A549 (cell line): ENCODE measurements around the gene TRDMT1. TPM values are rescaled to one million over a fixed set of nuclear protein-coding genes. Genes with fewer than 3 reads are reported as not detected.

Experiments used
- ATAC-seq, 2 experiments: fragments of 200-7000 bp in 1 of 2; fragments of >200 bp in 1 of 2; cut with Nextera tagmentation in 1 of 2; cut with Tn5 transposase in 1 of 2; 3 replicates each; pipeline versions ENCODE4 v1.8.0 to v1.9.1; 2018 to 2020; ENCODE audit warnings: mild to moderate bottlenecking in 1 of 2, moderate library complexity in 1 of 2
- CTCF ChIA-PET: fragments of 300-600 bp; sonication (Branson Sonifier 250); formaldehyde crosslinking; extraction: SDS; loops from one replicate; lab custom pipeline; 2021; ENCODE audit warnings: antibody characterized with exemption, inconsistent platforms; lab: Yijun Ruan, JAX
- POLR2A ChIA-PET: fragments of 350-600 bp; formaldehyde crosslinking; extraction: SDS; loops from one replicate; lab custom pipeline; 2021; ENCODE audit warnings: antibody characterized with exemption, inconsistent platforms; lab: Yijun Ruan, JAX
- DNase-seq, 2 experiments: peaks; one replicate each; pipeline versions ENCODE4 v3.0.0 to v3.0.0-alpha.2; 2011 to 2016; ENCODE audit warnings: low read depth in 1 of 2, low spot score in 1 of 2
- FAIRE-seq: peaks from 2 replicates; lab custom pipeline; 2011; peaks lifted over from hg19 to GRCh38; lab: Jason Lieb, UNC
- H3K27ac ChIP-seq, 2 experiments: fragments of >200 bp; sonication (Bioruptor Twin); formaldehyde crosslinking; 3 replicates each; pipeline ENCODE4 v1.5.1; 2016 to 2017
- H3K4me1 ChIP-seq: fragments of >200 bp; sonication (Bioruptor Twin); formaldehyde crosslinking; 3 replicates; pipeline ENCODE4 v1.6.1; 2016
- H3K4me2 ChIP-seq: fragments of >200 bp; sonication (Bioruptor Twin); formaldehyde crosslinking; 3 replicates; pipeline ENCODE4 v1.6.1; 2016
- H3K4me3 ChIP-seq: fragments of >200 bp; sonication (Bioruptor Twin); formaldehyde crosslinking; 3 replicates; pipeline ENCODE4 v1.5.1; 2016
- H3K9me3 ChIP-seq: fragments of >200 bp; sonication (Bioruptor Twin); formaldehyde crosslinking; 3 replicates; pipeline ENCODE4 v1.6.1; 2016
- ATOH8 ChIP-seq: fragments of 250-450 bp; sonication (Bioruptor Pico); IDR thresholded peaks from 2 replicates; pipeline ENCODE4 v1.5.0; 2020; ENCODE audit warnings: low read depth, mild to moderate bottlenecking, moderate library complexity
- CBX8 ChIP-seq: fragments of 200-600 bp; sonication (generic); IDR thresholded peaks from 2 replicates; pipeline ENCODE4 v1.6.1; 2016
- CEBPB ChIP-seq, 2 experiments: fragments of >200 bp in 1 of 2; sonication (Bioruptor Twin) in 1 of 2; formaldehyde crosslinking in 1 of 2; IDR thresholded peaks; 2 replicates each; pipeline ENCODE4 v1.6.1; 2012 to 2016
- CHD2 ChIP-seq: fragments of 150-350 bp; IDR thresholded peaks from 2 replicates; pipeline ENCODE4 v1.6.1; 2014; ENCODE audit warnings: low read length; ENCODE audit not compliant: partially characterized antibody
- EHF ChIP-seq: fragments of 250-450 bp; sonication (Bioruptor Pico); IDR thresholded peaks from 2 replicates; pipeline ENCODE4 v1.5.0; 2020; ENCODE audit warnings: mild to moderate bottlenecking
- EHMT2 ChIP-seq: fragments of 200-600 bp; sonication (generic); IDR thresholded peaks from 2 replicates; pipeline ENCODE4 v1.6.1; 2016; ENCODE audit warnings: antibody characterized with exemption, low read depth, mild to moderate bottlenecking, moderate library complexity
- EP300 ChIP-seq, 2 experiments: fragments of >200 bp; sonication (Bioruptor Twin); formaldehyde crosslinking; IDR thresholded peaks; 2 replicates in 1 of 2; 3 replicates in 1 of 2; pipeline ENCODE4 v1.6.1; 2016 to 2017
- FOSL2 ChIP-seq, 2 experiments: fragments of 450-650 bp in 1 of 2; fragments of >200 bp in 1 of 2; sonication (Bioruptor Twin) in 1 of 2; formaldehyde crosslinking; IDR thresholded peaks; 2 replicates each; pipeline versions ENCODE4 v1.5.0 to v1.6.1; 2016 to 2020; ENCODE audit warnings: mild to moderate bottlenecking in 1 of 2, moderate library complexity in 1 of 2
- HOXB5 ChIP-seq: fragments of 250-450 bp; sonication (Bioruptor Pico); IDR thresholded peaks from 2 replicates; pipeline ENCODE4 v1.5.0; 2020; ENCODE audit warnings: mild to moderate bottlenecking, moderate library complexity
- KDM5A ChIP-seq: fragments of 200-600 bp; sonication (generic); IDR thresholded peaks from 2 replicates; pipeline ENCODE4 v1.6.1; 2016; ENCODE audit warnings: antibody characterized with exemption, mild to moderate bottlenecking
- MYC ChIP-seq: IDR thresholded peaks from 2 replicates; pipeline ENCODE4 v1.6.1; 2012; ENCODE audit warnings: mild to moderate bottlenecking, inconsistent platforms, low read length, improper control_type of control experiment, borderline replicate concordance
- NFE2L2 ChIP-seq: fragments of 150-350 bp; conservative IDR thresholded peaks from 2 replicates; pipeline ENCODE4 v1.6.1; 2014; ENCODE audit warnings: low read length
- RAD21 ChIP-seq, 2 experiments: fragments of >200 bp in 1 of 2; sonication (Bioruptor Twin) in 1 of 2; formaldehyde crosslinking in 1 of 2; IDR thresholded peaks in 1 of 2; conservative IDR thresholded peaks in 1 of 2; 2 replicates in 1 of 2; 3 replicates in 1 of 2; pipeline ENCODE4 v1.6.1; 2012 to 2018; ENCODE audit warnings: inconsistent platforms in 1 of 2
- REST ChIP-seq: fragments of 200-600 bp; sonication (generic); IDR thresholded peaks from 2 replicates; pipeline ENCODE4 v1.6.1; 2016; ENCODE audit warnings: antibody characterized with exemption, mild to moderate bottlenecking, moderate library complexity
- RFX5 ChIP-seq: fragments of 450-650 bp; IDR thresholded peaks from 2 replicates; pipeline ENCODE4 v1.7.1; 2014; ENCODE audit warnings: antibody characterized with exemption, mild to moderate bottlenecking, moderate library complexity
- SMC3 ChIP-seq: fragments of >200 bp; sonication (Bioruptor Twin); formaldehyde crosslinking; IDR thresholded peaks from 3 replicates; pipeline ENCODE4 v1.6.1; 2018; ENCODE audit warnings: inconsistent platforms
- TP53 ChIP-seq: fragments of 250-450 bp; sonication (Bioruptor Pico); IDR thresholded peaks from 2 replicates; pipeline ENCODE4 v1.5.0; 2021; ENCODE audit warnings: mild to moderate bottlenecking, moderate library complexity
- USF2 ChIP-seq: fragments of 450-650 bp; IDR thresholded peaks from 2 replicates; pipeline ENCODE4 v1.6.1; 2014; ENCODE audit warnings: antibody characterized with exemption
- ZC3H11A ChIP-seq: fragments of 450-650 bp; IDR thresholded peaks from 2 replicates; pipeline ENCODE4 v1.6.1; 2014; ENCODE audit warnings: antibody characterized with exemption, mild to moderate bottlenecking
- ZNF302 ChIP-seq: fragments of 250-450 bp; sonication (Bioruptor Pico); IDR thresholded peaks from 2 replicates; pipeline ENCODE4 v1.9.0; 2021; ENCODE audit warnings: inconsistent platforms, mild to moderate bottlenecking, moderate library complexity
- ZSCAN20 ChIP-seq: fragments of 250-450 bp; sonication (Bioruptor Pico); IDR thresholded peaks from 2 replicates; pipeline ENCODE4 v1.8.0; 2022; ENCODE audit warnings: mild to moderate bottlenecking, moderate library complexity
- WGBS: methylation state at CpG from one replicate; pipeline ENCODE4 v1.1.6; 2017; ENCODE audit errors: missing lambda C conversion rate; 5-methylcytosine and 5-hydroxymethylcytosine counted together
- polyA plus RNA-seq, 4 experiments: library from polyadenylated mRNA; depleted of rRNA in 3 of 4; stranded (reverse); fragments of >200 nt; fragmentation: RNase III in 1 of 4; extraction: RNeasy Plus Mini Kit Qiagen cat#74134 plus additional on column Dnase treatment in 1 of 4; gene quantifications; 2 replicates in 3 of 4; 3 replicates in 1 of 4; pipeline ENCODE4 v1.2.3, GENCODE V29; 2011 to 2017
- TF ChIP-seq, protein P1 (sequence below): IDR thresholded peaks from 2 replicates; pipeline ENCODE4 v1.6.1; 2012

The TRDMT1 gene
- polyA plus RNA-seq, 2 of the 4 experiments (the other 2 are of a cell fraction): 2.4 to 7.4 TPM

- no peak for TF ChIP-seq ZNF302
- no peak for TF ChIP-seq EHMT2
- no peak for TF ChIP-seq ZC3H11A
- no peak for TF ChIP-seq NFE2L2
- no peak for TF ChIP-seq ZSCAN20 (CRISPR knock-in tag)
- no peak for TF ChIP-seq EHF (CRISPR knock-in tag)
- no peak for TF ChIP-seq FOSL2 (IDR thresholded peaks at IDR 0.05)
- no peak for TF ChIP-seq FOSL2 (CRISPR knock-in tag; IDR thresholded peaks at IDR 0.05)
- TF ChIP-seq CHD2: no peak
- TF ChIP-seq ATOH8 (CRISPR knock-in tag): no peak
- no peak for TF ChIP-seq REST
- no peak for TF ChIP-seq CEBPB (IDR thresholded peaks at IDR 0.05)
- no peak for TF ChIP-seq SMC3
- no peak for TF ChIP-seq MYC
- TF ChIP-seq RFX5: no peak
- POLR2A ChIA-PET: no interaction called here
- Histone ChIP-seq H3K4me1 (no peaks in the 10 kb centered on the region), H3K27ac (no peak overlapping the region), H3K4me3 (no peak overlapping the region), H3K4me2 (no peak overlapping the region), H3K9me3 (no peaks in the 10 kb centered on the region)
- CTCF ChIA-PET: interaction anchor here (1.4 kb wide), 1 partner anchor 96 kb away, joined by 3 read pairs; no protein-coding TSS in a partner anchor
- DNase-seq (no peak), ATAC-seq (no peak), FAIRE-seq (no peak)
Observed at GRCh38 chr10:17134737-17135260, 66.7 kb downstream of the TRDMT1 start.

DNA sequence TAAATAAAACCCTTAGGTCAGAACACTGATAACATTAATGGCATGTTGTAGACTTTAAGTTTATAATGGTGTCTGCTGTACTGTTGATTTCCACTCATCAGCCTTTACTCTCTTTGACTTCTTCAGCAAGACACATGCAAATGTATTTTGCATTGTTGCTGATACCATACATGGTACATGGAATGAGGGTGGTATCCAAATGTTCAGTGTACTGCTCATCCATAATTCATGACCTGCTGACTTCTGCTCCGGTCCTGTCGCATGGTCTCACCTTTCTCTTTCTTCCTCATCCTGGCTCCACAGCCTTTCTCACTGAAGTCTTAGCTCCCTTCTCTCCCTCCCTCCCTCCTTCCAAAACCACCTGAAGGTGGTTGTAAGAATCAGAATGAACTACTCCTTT, 67.2 kb downstream of the TRDMT1 start:
- WGBS: 95% methylated on average over 2 of the region's 2 CpGs
- no peak for ATAC-seq
- TF ChIP-seq KDM5A: no peak
- TF ChIP-seq TP53 (CRISPR knock-in tag): no peak
- TF ChIP-seq RAD21 (conservative IDR thresholded peaks at IDR 0.05 in 1 of 2, IDR thresholded peaks at IDR 0.05 in 1 of 2): no peak
- no peak for TF ChIP-seq MYC
- TF ChIP-seq CBX8: no peak
- TF ChIP-seq, protein P1, sequence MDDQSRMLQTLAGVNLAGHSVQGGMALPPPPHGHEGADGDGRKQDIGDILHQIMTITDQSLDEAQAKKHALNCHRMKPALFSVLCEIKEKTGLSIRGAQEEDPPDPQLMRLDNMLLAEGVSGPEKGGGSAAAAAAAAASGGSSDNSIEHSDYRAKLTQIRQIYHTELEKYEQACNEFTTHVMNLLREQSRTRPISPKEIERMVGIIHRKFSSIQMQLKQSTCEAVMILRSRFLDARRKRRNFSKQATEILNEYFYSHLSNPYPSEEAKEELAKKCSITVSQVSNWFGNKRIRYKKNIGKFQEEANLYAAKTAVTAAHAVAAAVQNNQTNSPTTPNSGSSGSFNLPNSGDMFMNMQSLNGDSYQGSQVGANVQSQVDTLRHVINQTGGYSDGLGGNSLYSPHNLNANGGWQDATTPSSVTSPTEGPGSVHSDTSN: no peak
- no peak for TF ChIP-seq EP300 (IDR thresholded peaks at IDR 0.05)
- TF ChIP-seq HOXB5: no peak
- TF ChIP-seq REST: no peak
- no peak for TF ChIP-seq USF2
- no peak for TF ChIP-seq EHMT2
- H3K4me3 ChIP-seq: no peak overlapping the region
- POLR2A ChIA-PET: no interaction called here
- H3K27ac ChIP-seq: no peak overlapping the region
- CTCF ChIA-PET: interaction anchor here (1.4 kb wide), 1 partner anchor 97 kb away, joined by 3 read pairs; no protein-coding TSS in a partner anchor
- no peak for FAIRE-seq
- no peaks in the 10 kb centered on the region for H3K9me3 ChIP-seq
- DNase-seq: no peak
- H3K4me2 ChIP-seq: no peak overlapping the region
- no peaks in the 10 kb centered on the region for H3K4me1 ChIP-seq
